HG02678 (cell line): ENCODE data around the gene TCEA3.

Experiments used
- ATAC-seq: cut with Tn5 transposase; IDR thresholded peaks from one replicate; pipeline ENCODE4 v1.9.1; 2021; ENCODE audit warnings: mild to moderate bottlenecking, moderate library complexity; ENCODE audit not compliant: unreplicated experiment

TCEA3 gene

GRCh38 chr1:23341931-23342692 lies 82.4 kb downstream of the TCEA3 start:
- ATAC-seq, result no peak

- ATAC-seq, result no peak
Measured at GRCh38 chr1:23339632-23340031, 84.9 kb downstream of the TCEA3 start.

DNA sequence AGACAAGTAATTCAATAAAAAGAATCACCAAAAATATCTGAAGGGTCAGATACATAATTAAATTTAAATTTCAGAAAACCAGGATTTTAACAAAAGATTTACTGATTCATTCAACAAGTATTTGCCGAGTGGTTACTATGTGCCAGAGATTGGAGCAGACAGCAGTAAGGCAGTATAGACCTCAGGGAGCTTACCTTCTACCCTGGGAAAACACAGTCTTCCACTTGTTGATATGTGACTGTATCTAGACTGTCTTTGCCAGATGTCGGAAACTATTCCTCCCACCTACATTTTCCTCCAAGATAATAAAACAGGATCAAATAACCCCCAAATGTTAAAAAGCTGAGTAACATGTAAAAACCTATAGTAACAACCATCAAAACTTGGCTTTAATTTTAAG lies 86.7 kb downstream of the TCEA3 start:
- no peak for ATAC-seq

DNA sequence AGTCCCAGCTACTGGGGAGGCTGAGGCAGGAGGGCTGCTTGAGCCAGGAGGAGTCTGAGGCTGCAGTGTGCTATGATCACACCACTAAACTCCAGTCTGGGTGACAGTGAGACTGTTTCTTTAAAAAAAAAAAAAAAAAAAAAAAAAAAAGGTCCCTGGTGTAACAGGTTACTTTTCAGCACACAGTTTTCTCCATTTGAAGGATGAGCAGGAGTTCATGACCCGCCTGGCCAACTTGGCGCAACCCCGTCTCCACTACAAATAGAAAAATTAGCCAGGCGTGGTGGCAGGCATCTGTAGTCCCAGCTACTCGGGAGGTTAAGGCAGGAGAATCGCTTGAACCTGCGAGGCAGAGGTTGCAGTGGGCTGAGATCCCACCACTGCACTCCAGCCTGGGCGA lies 92.8 kb downstream of the TCEA3 start:
- no peak for ATAC-seq
